Measurements from ENCODE around the gene DNMBP.

DNA sequence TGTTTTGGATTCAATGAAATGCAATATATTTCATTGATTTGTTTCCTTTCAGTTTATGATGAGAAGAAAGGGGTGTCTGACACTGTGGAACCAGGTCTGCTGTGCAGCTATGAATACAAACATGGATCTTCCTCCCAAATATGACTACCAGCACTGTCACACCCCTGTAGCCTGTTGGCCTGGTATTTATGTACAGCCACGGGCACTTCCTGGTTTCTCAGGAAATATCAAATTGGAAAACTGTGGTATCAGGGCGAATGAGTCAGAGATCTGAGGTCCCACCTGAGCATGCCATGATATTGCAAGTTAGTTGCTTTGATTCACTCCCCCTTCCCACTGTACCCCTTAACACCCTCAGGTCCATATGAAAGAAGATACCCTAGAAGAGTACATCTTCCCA is 87.8 kb downstream of the DNMBP start:
- TF ChIP-seq, protein P1, sequence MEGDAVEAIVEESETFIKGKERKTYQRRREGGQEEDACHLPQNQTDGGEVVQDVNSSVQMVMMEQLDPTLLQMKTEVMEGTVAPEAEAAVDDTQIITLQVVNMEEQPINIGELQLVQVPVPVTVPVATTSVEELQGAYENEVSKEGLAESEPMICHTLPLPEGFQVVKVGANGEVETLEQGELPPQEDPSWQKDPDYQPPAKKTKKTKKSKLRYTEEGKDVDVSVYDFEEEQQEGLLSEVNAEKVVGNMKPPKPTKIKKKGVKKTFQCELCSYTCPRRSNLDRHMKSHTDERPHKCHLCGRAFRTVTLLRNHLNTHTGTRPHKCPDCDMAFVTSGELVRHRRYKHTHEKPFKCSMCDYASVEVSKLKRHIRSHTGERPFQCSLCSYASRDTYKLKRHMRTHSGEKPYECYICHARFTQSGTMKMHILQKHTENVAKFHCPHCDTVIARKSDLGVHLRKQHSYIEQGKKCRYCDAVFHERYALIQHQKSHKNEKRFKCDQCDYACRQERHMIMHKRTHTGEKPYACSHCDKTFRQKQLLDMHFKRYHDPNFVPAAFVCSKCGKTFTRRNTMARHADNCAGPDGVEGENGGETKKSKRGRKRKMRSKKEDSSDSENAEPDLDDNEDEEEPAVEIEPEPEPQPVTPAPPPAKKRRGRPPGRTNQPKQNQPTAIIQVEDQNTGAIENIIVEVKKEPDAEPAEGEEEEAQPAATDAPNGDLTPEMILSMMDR (IDR thresholded peaks at IDR 0.05) = no peak
- no peak for TF ChIP-seq POLR2AphosphoS5 (IDR thresholded peaks at IDR 0.05)
